NCI-H2227 treated with DMSO at 0.1 percent for 48 hours (cell line): Measurements from ENCODE around the gene TRAPPC8.

Experiments used
- DNase-seq: peaks from one replicate; lab custom pipeline; 2025; lab: John Stamatoyannopoulos, UW

TRAPPC8 gene

DNA sequence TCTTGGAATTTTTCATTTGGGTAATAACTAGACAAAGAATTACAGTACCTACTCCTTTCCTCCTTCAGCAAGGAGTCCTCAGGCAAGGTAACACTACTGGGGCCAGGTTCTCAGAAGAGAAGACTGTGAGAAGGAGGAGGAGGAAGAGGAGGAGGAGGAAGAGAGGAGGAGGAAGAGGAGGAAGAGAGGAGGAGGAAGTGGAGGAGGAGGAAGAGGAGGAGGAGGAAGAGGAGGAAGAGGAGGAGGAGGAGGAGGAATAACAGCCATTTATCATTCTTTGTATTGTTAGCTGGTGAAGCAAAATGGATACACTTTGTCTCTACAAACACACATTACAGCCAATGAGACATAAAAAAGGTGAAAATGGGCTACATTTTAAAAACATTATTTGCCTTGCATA, 149.4 kb downstream of the TRAPPC8 start:
- no peak for DNase-seq

DNA sequence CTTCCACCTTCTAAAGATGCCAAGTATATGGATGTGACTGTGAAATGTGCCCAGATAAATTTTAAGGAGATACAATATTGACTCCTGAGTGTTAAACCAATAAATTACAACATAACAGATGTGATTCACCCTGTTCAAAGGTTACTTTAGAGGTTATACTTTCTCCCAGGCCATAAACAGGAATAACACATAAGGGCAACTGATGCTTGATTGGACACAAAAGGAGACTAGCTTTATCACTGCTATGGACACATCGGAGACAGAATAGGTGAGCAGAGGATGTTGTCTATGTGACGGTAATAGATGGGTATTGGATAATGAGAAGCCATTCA, 150.4 kb downstream of the TRAPPC8 start:
- no peak for DNase-seq

DNA sequence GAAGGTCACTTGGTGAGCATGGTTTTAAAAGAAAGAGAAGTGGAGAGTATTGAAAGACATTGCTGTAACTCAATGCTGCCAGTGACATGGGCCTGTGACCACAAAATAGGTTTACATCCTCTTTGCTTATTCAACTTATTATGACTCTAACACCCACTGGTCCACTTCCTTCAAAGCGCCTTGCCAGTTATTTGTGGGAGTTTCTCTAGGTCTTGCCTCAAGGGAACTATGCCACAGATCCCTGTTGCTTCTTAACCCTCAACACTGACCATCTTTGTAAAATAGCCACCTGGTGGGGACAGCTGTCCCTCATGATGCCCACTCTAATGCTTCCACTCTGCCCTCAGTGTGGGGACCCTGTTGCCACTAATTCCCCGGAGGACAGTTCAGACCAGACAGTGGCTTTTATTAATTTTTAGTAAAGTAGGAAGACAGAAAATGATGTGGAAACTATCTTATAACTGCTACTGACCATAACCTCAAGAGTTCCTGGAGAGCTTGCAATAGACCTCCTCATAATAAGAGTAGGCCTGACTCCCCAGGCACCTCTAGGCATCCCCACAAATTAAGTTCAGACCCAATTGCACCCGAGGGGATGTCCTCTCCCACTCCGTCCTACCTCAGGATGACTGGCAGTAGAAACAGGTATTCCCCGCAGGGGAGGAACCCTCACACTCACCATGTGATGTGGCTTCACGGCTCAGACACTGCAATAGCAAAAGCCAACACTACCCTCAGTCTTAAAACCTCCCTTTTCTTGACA, 150.9 kb downstream of the TRAPPC8 start:
- no peak for DNase-seq

DNA sequence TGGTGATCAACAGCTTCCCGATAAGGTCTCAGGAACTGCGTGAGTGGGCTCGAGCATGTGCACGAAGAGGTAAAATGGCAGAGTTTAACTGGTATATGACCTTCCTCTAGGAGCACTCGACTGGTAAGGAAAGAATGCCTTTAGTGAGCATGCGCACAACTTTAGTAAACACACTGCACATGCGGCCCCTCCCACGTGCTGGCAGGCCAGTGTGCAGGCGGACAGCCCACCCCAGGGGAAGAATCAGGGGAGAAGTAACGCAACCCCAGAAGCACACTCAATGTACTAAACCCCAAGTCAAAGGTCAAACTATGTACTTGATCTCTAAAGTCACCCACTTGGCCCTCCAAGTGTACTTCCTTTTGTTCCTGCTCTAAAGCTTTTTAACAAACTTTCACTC, 153.5 kb downstream of the TRAPPC8 start:
- DNase-seq, result peak; percentile 6

DNA sequence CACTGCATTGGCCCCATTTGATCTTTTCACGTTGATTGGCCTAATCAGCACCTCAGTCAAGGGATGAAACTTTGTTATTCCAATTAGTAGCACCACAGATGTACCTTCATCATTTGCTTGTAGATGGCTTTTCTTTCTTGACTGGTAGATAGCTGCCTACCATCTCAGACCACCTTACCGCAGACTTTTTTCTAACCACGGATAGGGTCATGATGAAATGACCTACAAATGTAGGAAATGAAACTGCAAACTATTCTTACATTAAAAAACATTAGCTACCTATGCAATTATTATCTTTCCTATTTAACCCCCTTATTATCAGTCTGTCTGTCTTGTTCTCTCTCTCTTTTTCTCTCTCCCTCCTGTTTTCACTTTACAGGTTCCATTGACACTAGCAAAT, 159.9 kb downstream of the TRAPPC8 start:
- no peak for DNase-seq
